ENCODE measurements around the gene STUB1.
"Not testable (repeated sequence)": the region's sequence is repeated elsewhere in the genome, so short reads cannot be mapped to it uniquely, and the experiment has no call there.

Gene STUB1

GRCh38 chr16:678209-678857, 1.9 kb upstream of the STUB1 start:
- DNase-seq (ENCODE audit: insufficient read length, low spot score), result no peak
- no peak for FAIRE-seq

DNA sequence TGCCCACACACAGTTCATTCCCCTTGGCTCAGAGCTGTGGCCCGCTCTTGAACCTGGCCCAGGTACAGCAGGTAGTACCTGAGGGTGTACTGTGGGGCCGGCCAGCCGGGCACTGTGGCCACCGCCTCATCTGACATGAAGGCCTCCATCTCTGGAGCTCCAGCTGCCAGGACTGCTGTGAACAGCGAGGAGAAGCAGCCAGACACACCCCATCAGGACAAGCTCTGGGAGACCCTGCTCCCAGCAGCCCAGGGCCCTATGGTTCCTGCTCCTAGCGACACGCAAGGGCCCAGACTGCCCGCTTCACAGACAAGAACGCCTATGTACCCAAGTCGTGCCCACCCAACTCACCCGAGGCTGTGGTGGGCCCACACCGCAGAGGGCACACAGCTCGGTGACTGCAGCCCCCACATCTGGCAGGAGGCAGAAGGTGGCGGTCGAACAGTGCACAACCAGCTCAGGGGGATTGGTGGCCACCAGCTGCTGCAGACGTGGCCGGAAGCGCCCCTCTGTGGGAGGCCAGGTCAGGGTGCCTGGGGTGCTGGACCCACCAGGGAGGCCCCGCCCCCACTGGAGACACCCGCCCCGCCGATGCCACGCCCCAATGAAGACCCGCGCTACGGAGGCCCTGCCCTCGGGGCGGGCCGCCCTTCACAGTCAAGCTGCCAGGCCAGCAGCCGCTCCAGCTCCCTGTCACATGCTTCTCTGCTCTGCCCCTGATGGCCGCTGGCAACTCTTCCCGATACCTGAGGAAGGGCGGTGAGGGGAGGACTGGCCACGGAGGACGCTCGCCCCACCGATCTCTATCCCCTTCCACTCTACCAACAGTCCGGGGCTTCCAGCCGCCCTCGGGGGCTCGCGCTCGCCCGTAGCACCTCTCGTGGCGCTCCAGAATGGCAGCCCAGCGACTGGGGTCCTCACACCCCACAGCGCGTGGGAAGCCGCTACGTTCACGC, 1.1 kb upstream of the STUB1 start:
- DNase-seq (ENCODE audit: insufficient read length, low spot score) (no peak), FAIRE-seq (peak; percentile 42)

GRCh38 chr16:680625-680945, 375 bp downstream of the STUB1 start:
- DNase-seq (ENCODE audit: insufficient read length, low spot score), result no peak
- FAIRE-seq, result no peak

- FAIRE-seq (no peak), DNase-seq (ENCODE audit: insufficient read length, low spot score) (no peak)
Observed at GRCh38 chr16:680967-681745, 946 bp downstream of the STUB1 start.

DNA sequence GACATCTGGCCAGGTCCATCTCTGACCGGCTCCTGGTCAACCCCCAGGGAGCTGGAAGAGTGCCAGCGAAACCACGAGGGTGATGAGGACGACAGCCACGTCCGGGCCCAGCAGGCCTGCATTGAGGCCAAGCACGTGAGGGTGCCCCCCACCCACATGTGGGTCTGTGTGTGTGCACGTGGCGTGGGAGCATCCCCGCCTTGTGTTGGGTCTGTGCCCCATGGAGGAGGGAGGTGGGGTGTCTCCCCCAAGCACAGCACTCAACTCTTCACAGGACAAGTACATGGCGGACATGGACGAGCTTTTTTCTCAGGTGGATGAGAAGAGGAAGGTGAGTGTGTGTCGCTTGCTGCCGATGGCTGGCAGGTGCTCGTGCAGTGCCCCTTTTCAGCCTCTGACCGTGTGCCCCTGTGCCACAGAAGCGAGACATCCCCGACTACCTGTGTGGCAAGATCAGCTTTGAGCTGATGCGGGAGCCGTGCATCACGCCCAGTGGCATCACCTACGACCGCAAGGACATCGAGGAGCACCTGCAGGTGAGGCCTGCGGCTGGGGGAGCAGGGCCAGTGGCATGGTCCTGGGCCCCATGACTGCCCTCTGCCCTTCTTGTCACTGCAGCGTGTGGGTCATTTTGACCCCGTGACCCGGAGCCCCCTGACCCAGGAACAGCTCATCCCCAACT, 1.7 kb downstream of the STUB1 start:
- no peak for FAIRE-seq
- DNase-seq (ENCODE audit: insufficient read length, low spot score), result no peak

- FAIRE-seq, result no peak
- no peak for DNase-seq (ENCODE audit: insufficient read length, low spot score)
Observed at GRCh38 chr16:682493-683395, 2.5 kb downstream of the STUB1 start.

GRCh38 chr16:683396-684070, 3.3 kb downstream of the STUB1 start:
- DNase-seq (ENCODE audit: insufficient read length, low spot score) (no peak), FAIRE-seq (peak; percentile 21)

GRCh38 chr16:684071-684794, 4.0 kb downstream of the STUB1 start, which contains the start of gene JMJD8:
JMJD8 (minus strand) TSS chr16:684334; CDS start chr16:684319, 15 bp downstream.
- peak; percentile 100 for DNase-seq (ENCODE audit: insufficient read length, low spot score)
- FAIRE-seq, result peak; percentile 97

DNA sequence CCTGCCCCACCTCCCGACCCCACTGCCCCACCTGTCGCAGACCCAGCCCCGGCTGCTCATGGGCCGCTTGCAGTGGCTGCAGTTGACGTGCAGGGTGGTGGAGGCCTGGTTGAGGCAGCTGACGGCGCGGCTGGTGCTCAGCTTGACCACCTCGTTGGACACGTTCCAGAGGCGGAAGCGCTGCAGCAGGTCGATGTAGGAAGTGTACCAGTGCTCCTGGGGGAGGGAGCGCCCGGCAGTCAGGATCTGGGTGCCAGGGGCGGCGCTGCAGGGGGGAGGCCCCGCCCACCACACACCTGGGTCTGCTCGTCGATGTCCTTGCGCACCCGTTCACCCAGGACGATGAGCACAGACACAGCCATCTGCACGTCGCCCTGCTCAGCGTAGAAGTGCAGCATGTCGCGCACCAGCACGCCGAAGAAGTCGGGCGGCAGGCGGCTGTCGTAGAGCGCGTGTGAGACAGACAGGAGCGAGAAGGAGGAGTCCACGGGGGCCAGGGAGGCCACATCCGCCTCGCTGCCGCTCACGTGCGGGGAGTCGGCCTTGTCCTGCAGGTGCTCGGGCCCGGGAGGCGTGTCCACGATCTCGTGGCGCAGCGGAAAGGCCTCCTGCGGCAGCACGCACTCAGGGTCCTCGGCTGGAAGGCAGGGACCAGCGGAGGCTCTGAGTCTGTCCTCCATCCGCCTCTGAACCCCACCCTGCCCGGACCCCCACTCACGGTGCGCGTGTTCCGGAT, 4.9 kb downstream of the STUB1 start:
- FAIRE-seq (no peak), DNase-seq (ENCODE audit: insufficient read length, low spot score) (no peak)

DNA sequence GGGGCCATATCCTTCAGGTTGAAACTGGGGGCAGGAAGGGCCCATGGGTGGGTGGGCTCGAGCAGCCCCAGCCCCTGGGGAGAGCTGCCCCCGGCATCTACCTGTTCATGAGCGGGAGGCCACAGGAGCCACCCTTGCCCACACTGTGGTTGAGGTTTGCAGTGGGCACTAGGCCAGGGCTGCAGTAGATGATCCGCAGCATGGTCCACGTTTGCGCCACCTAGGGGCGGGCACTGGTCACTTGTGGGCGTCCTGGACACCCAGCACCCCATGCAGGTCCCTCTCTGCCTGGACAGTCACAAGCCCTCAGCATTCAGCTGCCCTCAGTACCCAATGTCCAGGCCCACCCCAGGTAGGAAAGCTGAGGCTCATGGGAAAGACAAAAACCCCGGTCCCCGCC, 5.8 kb downstream of the STUB1 start:
- no peak for FAIRE-seq
- DNase-seq (ENCODE audit: insufficient read length, low spot score), result no peak

DNA sequence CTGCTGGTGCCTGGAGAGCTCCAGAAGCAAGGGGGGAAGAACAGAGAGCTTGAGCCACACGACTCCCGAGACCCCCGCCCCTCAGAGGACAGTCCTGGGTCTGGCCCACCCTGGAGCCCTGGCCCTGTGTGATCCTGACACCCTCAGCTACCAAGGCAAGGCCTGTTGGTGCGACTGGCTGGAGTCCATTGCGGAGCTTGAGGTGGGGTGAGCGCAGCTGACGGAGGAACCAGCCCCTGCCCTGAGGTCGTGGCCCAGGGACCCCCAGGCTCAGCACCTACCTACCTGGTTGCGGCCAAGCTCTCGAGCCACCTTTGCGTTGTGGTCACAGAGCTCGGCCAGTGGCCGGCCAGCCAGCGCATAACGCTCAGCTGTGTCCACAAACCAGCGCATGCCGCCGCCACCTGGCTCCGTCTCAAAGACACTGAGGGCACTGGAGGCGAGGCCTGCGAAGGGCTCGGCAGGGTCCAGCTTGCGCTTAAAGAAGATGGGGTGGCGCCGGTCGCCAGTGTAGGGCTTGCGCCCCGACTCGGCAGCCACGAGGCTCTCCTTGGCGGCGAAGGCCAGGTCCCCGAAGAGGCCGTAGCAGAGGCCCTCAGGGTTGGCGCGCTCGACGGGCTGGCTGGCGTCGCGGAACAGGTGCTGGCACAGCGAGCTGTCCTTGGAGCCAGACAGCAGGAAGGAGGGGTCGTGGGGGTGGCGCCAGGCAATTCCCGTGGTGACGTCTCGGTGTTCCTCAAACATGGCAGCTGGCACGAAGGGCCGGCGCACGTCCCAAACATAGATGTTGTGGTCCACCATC, 6.5 kb downstream of the STUB1 start:
- FAIRE-seq (no peak), DNase-seq (ENCODE audit: insufficient read length, low spot score) (no peak)

GRCh38 chr16:687499-687898, 7.3 kb downstream of the STUB1 start:
- DNase-seq (ENCODE audit: insufficient read length, low spot score) (no peak), FAIRE-seq (no peak)

- FAIRE-seq (no peak), DNase-seq (ENCODE audit: insufficient read length, low spot score) (no peak)
Observed at GRCh38 chr16:689175-689897, 9.1 kb downstream of the STUB1 start.

DNA sequence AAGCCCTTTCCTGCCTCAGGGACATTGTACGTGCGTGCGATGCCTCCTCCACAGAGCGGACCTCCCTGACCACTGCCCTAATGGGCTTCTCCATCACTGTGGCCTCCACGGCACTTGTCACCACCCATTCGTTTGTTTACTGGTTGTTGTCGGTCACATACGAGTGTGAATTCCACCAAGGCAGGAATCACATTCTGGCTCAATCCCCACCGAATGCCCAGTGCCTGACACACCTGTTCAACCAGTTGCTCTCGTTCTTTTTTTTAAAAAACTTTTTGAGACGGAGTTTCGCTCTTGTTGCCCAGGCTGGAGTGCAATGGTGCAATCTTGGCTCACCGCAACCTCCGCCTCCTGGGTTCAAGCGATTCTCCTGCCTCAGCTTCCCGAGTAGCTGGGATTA, 11.0 kb downstream of the STUB1 start:
- DNase-seq (ENCODE audit: insufficient read length, low spot score); FAIRE-seq: not testable (repeated sequence)

GRCh38 chr16:692356-693108, 12.3 kb downstream of the STUB1 start:
- FAIRE-seq, result no peak
- no peak for DNase-seq (ENCODE audit: insufficient read length, low spot score)

DNA sequence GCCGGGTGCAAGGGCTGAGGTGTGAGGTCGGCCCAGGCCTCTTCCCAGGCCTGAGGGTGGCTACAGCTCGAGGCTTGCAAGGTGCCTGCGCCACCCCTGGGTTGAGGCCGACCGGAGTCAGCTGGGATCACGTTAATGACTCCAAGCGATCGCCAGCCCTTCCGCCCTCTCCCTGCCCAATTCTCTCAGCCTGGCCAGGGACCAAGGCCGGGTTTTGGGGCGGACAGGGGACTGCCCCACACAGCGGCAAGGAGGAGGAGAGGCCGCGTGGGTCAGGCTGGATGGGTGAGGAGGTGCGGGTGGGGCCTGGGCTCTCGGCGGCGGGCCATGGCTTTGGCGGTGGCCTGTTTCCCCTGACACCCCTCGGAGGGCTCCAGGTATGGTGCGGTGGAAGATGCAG, 13.2 kb downstream of the STUB1 start:
- FAIRE-seq, result no peak
- DNase-seq (ENCODE audit: insufficient read length, low spot score), result no peak
